ENCODE results near the gene MLEC.

DNA sequence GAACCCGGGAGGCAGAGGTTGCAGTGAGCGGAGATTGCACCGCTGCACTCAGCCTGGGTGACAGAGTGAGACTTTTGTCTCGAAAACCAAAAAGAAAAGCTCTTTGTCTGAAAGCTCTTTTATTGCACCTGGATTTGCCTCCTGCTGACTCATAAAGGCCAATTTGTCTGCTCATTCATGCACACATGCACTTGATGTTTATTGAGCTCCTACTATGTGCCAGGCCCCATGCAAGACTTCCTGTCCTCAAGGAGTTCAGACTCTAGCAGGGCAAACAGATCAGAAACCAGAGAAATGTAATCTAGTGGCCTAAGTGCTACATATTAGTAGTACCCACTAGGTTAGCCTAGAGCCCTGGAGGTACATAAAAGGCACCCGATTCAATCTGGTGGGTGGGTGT, 16.3 kb upstream of the MLEC start:
- no peak for TF ChIP-seq GATA3 (IDR thresholded peaks at IDR 0.05; ENCODE audit: low read depth, low read length)
- TF ChIP-seq GATA2 (IDR thresholded peaks at IDR 0.05; ENCODE audit: low read depth, low read length) = no peak

Measured in SH-SY5Y (cell line).